Stimulated activated memory B cell treated with anti-CD40 and anti-IgM and Interleukin-4, amounts not matched to agents 10 μg/mL and 1 μg/mL and 100 μg/mL, for 72 hours (primary cell): Measurements from ENCODE around the gene SMTNL1.

Experiments
- ATAC-seq: fragments of 150-1000 bp; cut with Tn5 transposase; 2 replicates; pipeline ENCODE4 v1.10.0; 2021
- H3K27ac Mint-ChIP-seq: one replicate; pipeline ENCODE4 v1.8.0; 2022; ENCODE audit warnings: mild to moderate bottlenecking, mixed read lengths
- H3K27me3 Mint-ChIP-seq: one replicate; pipeline ENCODE4 v1.8.0; 2022; ENCODE audit warnings: mixed read lengths
- H3K36me3 Mint-ChIP-seq: one replicate; pipeline ENCODE4 v1.8.0; 2022; ENCODE audit warnings: mixed read lengths
- H3K4me1 Mint-ChIP-seq: one replicate; pipeline ENCODE4 v1.8.0; 2022; ENCODE audit warnings: mixed read lengths
- H3K4me3 Mint-ChIP-seq: one replicate; pipeline ENCODE4 v1.8.0; 2022; ENCODE audit warnings: mild to moderate bottlenecking, moderate library complexity, mixed read lengths
- H3K9me3 Mint-ChIP-seq: one replicate; pipeline ENCODE4 v1.8.0; 2022; ENCODE audit warnings: mixed read lengths

SMTNL1 gene

GRCh38 chr11:57586711-57587245 is 49.4 kb downstream of the SMTNL1 start:
- Mint-ChIP-seq H3K27ac (no peak overlapping the region), H3K4me1 (peaks cover 20% of the 10 kb centered on the region), H3K36me3 (no peaks in the 10 kb centered on the region), H3K4me3 (no peak overlapping the region), H3K9me3 (no peaks in the 10 kb centered on the region), H3K27me3 (peaks cover 12% of the 10 kb centered on the region)
- no peak for ATAC-seq

GRCh38 chr11:57588046-57588710 is 50.8 kb downstream of the SMTNL1 start:
- peak; percentile 34 for ATAC-seq
- no peaks in the 10 kb centered on the region for H3K36me3 Mint-ChIP-seq
- H3K9me3 Mint-ChIP-seq, result no peaks in the 10 kb centered on the region
- H3K4me3 Mint-ChIP-seq, result no peak overlapping the region
- H3K4me1 Mint-ChIP-seq, result peaks cover 20% of the 10 kb centered on the region
- H3K27me3 Mint-ChIP-seq, result peaks cover 26% of the 10 kb centered on the region
- H3K27ac Mint-ChIP-seq, result no peak overlapping the region

GRCh38 chr11:57596266-57596885 is 59.0 kb downstream of the SMTNL1 start:
- H3K4me1 Mint-ChIP-seq, result no peaks in the 10 kb centered on the region
- H3K4me3 Mint-ChIP-seq, result no peak overlapping the region
- H3K9me3 Mint-ChIP-seq, result no peaks in the 10 kb centered on the region
- H3K27me3 Mint-ChIP-seq, result peaks cover 87% of the 10 kb centered on the region
- no peak for ATAC-seq
- no peaks in the 10 kb centered on the region for H3K36me3 Mint-ChIP-seq
- H3K27ac Mint-ChIP-seq, result no peak overlapping the region

- ATAC-seq, result peak; percentile 28
Measured at GRCh38 chr11:57597461-57597915, 60.1 kb downstream of the SMTNL1 start, which contains the start of gene SERPING1. TSS of gene SERPING1 (plus strand) at chr11:57597685. CDS start at chr11:57598271, 586 bp downstream.

GRCh38 chr11:57597916-57598830 is 60.8 kb downstream of the SMTNL1 start:
- Mint-ChIP-seq H3K36me3 (no peaks in the 10 kb centered on the region), H3K4me1 (no peaks in the 10 kb centered on the region), H3K9me3 (no peaks in the 10 kb centered on the region), H3K27ac (no peak overlapping the region), H3K4me3 (no peak overlapping the region), H3K27me3 (peaks cover 81% of the 10 kb centered on the region)
- ATAC-seq, result peak; percentile 49

More at GRCh38 chr11:57597461-57597915, 60.1 kb downstream of the SMTNL1 start, which contains the start of gene SERPING1:
- no peaks in the 10 kb centered on the region for H3K36me3 Mint-ChIP-seq
- H3K27me3 Mint-ChIP-seq, result peaks cover 87% of the 10 kb centered on the region
- no peak within 1 kb of the TSS for H3K27ac Mint-ChIP-seq
- H3K9me3 Mint-ChIP-seq, result no peaks in the 10 kb centered on the region
- H3K4me3 Mint-ChIP-seq, result no peak within 1 kb of the TSS
- H3K4me1 Mint-ChIP-seq, result no peaks in the 10 kb centered on the region

- no peak for ATAC-seq
- Mint-ChIP-seq H3K4me1 (no peaks in the 10 kb centered on the region), H3K36me3 (no peaks in the 10 kb centered on the region), H3K27me3 (peaks cover 75% of the 10 kb centered on the region), H3K9me3 (no peaks in the 10 kb centered on the region), H3K4me3 (no peak overlapping the region), H3K27ac (no peak overlapping the region)
Measured at GRCh38 chr11:57598831-57599155, 61.4 kb downstream of the SMTNL1 start.

GRCh38 chr11:57599381-57599780 is 62.0 kb downstream of the SMTNL1 start:
- ATAC-seq, result no peak
- no peaks in the 10 kb centered on the region for H3K4me1 Mint-ChIP-seq

More at GRCh38 chr11:57599381-57599780, 62.0 kb downstream of the SMTNL1 start:
- H3K4me3 Mint-ChIP-seq, result no peak overlapping the region
- no peak overlapping the region for H3K27ac Mint-ChIP-seq
- H3K36me3 Mint-ChIP-seq, result no peaks in the 10 kb centered on the region
- no peaks in the 10 kb centered on the region for H3K9me3 Mint-ChIP-seq
- H3K27me3 Mint-ChIP-seq, result peaks cover 69% of the 10 kb centered on the region
